ENCODE measurements around the gene B4GALT2. TPM values are rescaled to one million over a fixed set of nuclear protein-coding genes. Genes with fewer than 3 reads are reported as not detected.

B4GALT2 gene
- total and polyA plus RNA-seq, 9 of the 15 experiments (the other 6 are each of a cell fraction or from before 2014, with no cell fraction given), result 1.3 to 86.8 (median 43.8) TPM

GRCh38 chr1:43946236-43947060 lies 32.6 kb upstream of the B4GALT2 start, which contains the start of gene IPO13 (continued):
- 0 out of 2 replicates have a peak, but pooled peaks have one; percentile 76 for TF ChIP-seq ZNF232 (CRISPR knock-in tag; IDR thresholded peaks at IDR 0.05)
- no peak for TF ChIP-seq ZNF785 (CRISPR knock-in tag; IDR thresholded peaks at IDR 0.05)
- peak; percentile 72; the same call in 1 of the 2 replicates for TF ChIP-seq MTA1 (IDR thresholded peaks at IDR 0.05; ENCODE audit: borderline replicate concordance)
- peak; percentile 86 for TF ChIP-seq TAF1 (IDR thresholded peaks at IDR 0.05; ENCODE audit: control insufficient read depth, extremely low read depth, insufficient read depth, low read length, severe bottlenecking)
- TF ChIP-seq ARID1B (IDR thresholded peaks at IDR 0.05), result no peak; the same call in none of the 2 replicates
- TF ChIP-seq STAT5B (CRISPR knock-in tag; IDR thresholded peaks at IDR 0.05), result no peak
- peak; percentile 70 for TF ChIP-seq CHD1 (IDR thresholded peaks at IDR 0.05; ENCODE audit: low read length)
- TF ChIP-seq FOSL1 (tag; conservative IDR thresholded peaks at IDR 0.05), result peak; percentile 54
- TF ChIP-seq TCF3 (CRISPR knock-in tag; IDR thresholded peaks at IDR 0.05), result peak; percentile 26; the same call in 1 of the 2 replicates
- TF ChIP-seq GATAD2B (IDR thresholded peaks at IDR 0.05; ENCODE audit: borderline replicate concordance), result no peak
- TF ChIP-seq ZC3H4 (CRISPR knock-in tag; IDR thresholded peaks at IDR 0.05; ENCODE audit: borderline replicate concordance), result no peak
- no peak for TF ChIP-seq PHTF2 (CRISPR knock-in tag; IDR thresholded peaks at IDR 0.05)
- TF ChIP-seq FOXA1 (IDR thresholded peaks at IDR 0.05; ENCODE audit: borderline replicate concordance), result no peak
- TF ChIP-seq ZNF121 (CRISPR knock-in tag; conservative IDR thresholded peaks at IDR 0.05), result no peak
- no peak for TF ChIP-seq ZKSCAN3 (CRISPR knock-in tag; IDR thresholded peaks at IDR 0.05)
- TF ChIP-seq TAF7 (tag; IDR thresholded peaks at IDR 0.05), result peak; percentile 28; the same call in 1 of the 2 replicates
- TF ChIP-seq GABPA (tag; conservative IDR thresholded peaks at IDR 0.05; ENCODE audit: low read depth), result peak; percentile 85
- peak; percentile 96 for TF ChIP-seq LCOR (CRISPR knock-in tag; IDR thresholded peaks at IDR 0.05)
- no peak for TF ChIP-seq KDM1A (IDR thresholded peaks at IDR 0.05)
- peak; percentile 99 for TF ChIP-seq NFE2 (IDR thresholded peaks at IDR 0.05; ENCODE audit: low read depth)
- no peak for TF ChIP-seq ZSCAN32 (CRISPR knock-in tag; IDR thresholded peaks at IDR 0.05)
- TF ChIP-seq FOXM1 (IDR thresholded peaks at IDR 0.05; ENCODE audit: low read depth), result no peak
- peak; percentile 7; the same call in 1 of the 2 replicates for TF ChIP-seq FOXM1 (CRISPR knock-in tag; IDR thresholded peaks at IDR 0.05; ENCODE audit: low read depth)
- peak in 1 of 2 experiments; percentile 81; a peak in 2 of 4 replicates for TF ChIP-seq SRF (CRISPR knock-in tag; IDR thresholded peaks at IDR 0.05)
- no peak for TF ChIP-seq ZNF324 (CRISPR knock-in tag; IDR thresholded peaks at IDR 0.05)
- TF ChIP-seq RBM15 (IDR thresholded peaks at IDR 0.05; ENCODE audit: insufficient read depth, low read length), result no peak
- peak; percentile 88 for TF ChIP-seq EGR1 (conservative IDR thresholded peaks at IDR 0.05)
- 0 out of 2 replicates have a peak, but pooled peaks have one; percentile 7 for TF ChIP-seq DIDO1 (tag; IDR thresholded peaks at IDR 0.05; ENCODE audit: low read depth)
- TF ChIP-seq ZNF778 (CRISPR knock-in tag; IDR thresholded peaks at IDR 0.05), result no peak
- no peak for TF ChIP-seq PTBP1 (IDR thresholded peaks at IDR 0.05; ENCODE audit: low read depth, low read length)
- peak; percentile 18; the same call in 1 of the 2 replicates for TF ChIP-seq EP300 (IDR thresholded peaks at IDR 0.05; ENCODE audit: low read length)
- TF ChIP-seq ZNF780A (CRISPR knock-in tag; IDR thresholded peaks at IDR 0.05), result no peak
- TF ChIP-seq, protein P1, sequence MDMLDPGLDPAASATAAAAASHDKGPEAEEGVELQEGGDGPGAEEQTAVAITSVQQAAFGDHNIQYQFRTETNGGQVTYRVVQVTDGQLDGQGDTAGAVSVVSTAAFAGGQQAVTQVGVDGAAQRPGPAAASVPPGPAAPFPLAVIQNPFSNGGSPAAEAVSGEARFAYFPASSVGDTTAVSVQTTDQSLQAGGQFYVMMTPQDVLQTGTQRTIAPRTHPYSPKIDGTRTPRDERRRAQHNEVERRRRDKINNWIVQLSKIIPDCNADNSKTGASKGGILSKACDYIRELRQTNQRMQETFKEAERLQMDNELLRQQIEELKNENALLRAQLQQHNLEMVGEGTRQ (CRISPR knock-in tag; IDR thresholded peaks at IDR 0.05), result peak; percentile 97

Data from K562 (cell line).